ENCODE data around the gene RCCD1. TPM values are rescaled to one million over a fixed set of nuclear protein-coding genes. Genes with fewer than 3 reads are reported as not detected.

RCCD1 gene
- total RNA-seq, 1 experiment from 2014 or later, result 28.8 TPM

DNA sequence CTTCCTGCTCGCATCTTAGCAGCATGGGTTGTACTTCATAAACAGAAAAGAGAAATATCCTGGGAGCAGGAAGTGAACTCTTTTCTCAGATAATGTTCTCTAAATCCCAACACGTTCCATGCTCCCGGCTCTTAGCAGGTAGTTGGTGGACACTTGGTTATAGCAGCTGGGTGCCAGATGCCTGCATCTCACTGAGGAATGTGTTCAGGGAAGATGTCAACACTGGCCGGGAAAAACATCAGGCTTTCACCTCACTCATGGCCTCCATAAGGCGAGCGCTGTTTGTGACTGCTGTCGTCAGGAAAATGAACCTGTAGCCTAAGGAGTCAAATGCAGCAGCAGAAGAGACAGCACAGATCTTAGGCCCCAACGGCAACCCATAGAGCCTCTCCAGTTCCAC, 44.1 kb downstream of the RCCD1 start:
- no TSS peak for BruUV-seq (replicated peaks)
- CTCF ChIA-PET, result no interaction called here
- Histone ChIP-seq H3K27me3 (replicated peaks; ENCODE audit: insufficient read depth, low read depth, low read length, poor library complexity) (no peaks in the 10 kb centered on the region), H3K4me1 (ENCODE audit: insufficient read depth, low read length, poor library complexity, severe bottlenecking) (peaks cover 5% of the 10 kb centered on the region), H3K36me3 (ENCODE audit: insufficient read depth, low read length, poor library complexity, severe bottlenecking) (peaks cover 40% of the 10 kb centered on the region), H3K27ac (ENCODE audit: low read depth, low read length, poor library complexity, severe bottlenecking) (peak overlapping the region; percentile 16), H3K4me3 (ENCODE audit: low read depth, low read length, poor library complexity, severe bottlenecking) (no peak overlapping the region), H3K9me3 (ENCODE audit: low read depth, low read length, poor library complexity, severe bottlenecking) (no peaks in the 10 kb centered on the region)
- intact Hi-C loops (cut with micrococcal nuclease; ENCODE audit: unreplicated experiment), result no loop called here
- POLR2A ChIA-PET (ENCODE audit: low non-redundant PET), result no interaction called here
- TF ChIP-seq CTCF (conservative IDR thresholded peaks at IDR 0.05; ENCODE audit: low read depth, low read length) (no peak), EZH2 (IDR thresholded peaks at IDR 0.05; ENCODE audit: borderline replicate concordance, low read depth, low read length, poor library complexity, severe bottlenecking) (no peak)
- no peak for DNase-seq (ENCODE audit: low spot score)

- no TSS peak for BruUV-seq (replicated peaks)
- ChIA-PET CTCF (no interaction called here), POLR2A (ENCODE audit: low non-redundant PET) (no interaction called here)
- intact Hi-C loops (cut with micrococcal nuclease; ENCODE audit: unreplicated experiment), result no loop called here
- DNase-seq (ENCODE audit: low spot score), result no peak
- H3K27me3 ChIP-seq (replicated peaks; ENCODE audit: insufficient read depth, low read depth, low read length, poor library complexity), result no peaks in the 10 kb centered on the region
- H3K9me3 ChIP-seq (ENCODE audit: low read depth, low read length, poor library complexity, severe bottlenecking), result no peaks in the 10 kb centered on the region
- peaks cover 57% of the 10 kb centered on the region for H3K36me3 ChIP-seq (ENCODE audit: insufficient read depth, low read length, poor library complexity, severe bottlenecking)
- TF ChIP-seq CTCF (conservative IDR thresholded peaks at IDR 0.05; ENCODE audit: low read depth, low read length), result no peak
- TF ChIP-seq EZH2 (IDR thresholded peaks at IDR 0.05; ENCODE audit: borderline replicate concordance, low read depth, low read length, poor library complexity, severe bottlenecking), result no peak
- H3K27ac ChIP-seq (ENCODE audit: low read depth, low read length, poor library complexity, severe bottlenecking), result no peak overlapping the region
- no peaks in the 10 kb centered on the region for H3K4me1 ChIP-seq (ENCODE audit: insufficient read depth, low read length, poor library complexity, severe bottlenecking)
- no peak overlapping the region for H3K4me3 ChIP-seq (ENCODE audit: low read depth, low read length, poor library complexity, severe bottlenecking)
Observed at GRCh38 chr15:91001209-91001608, 46.5 kb downstream of the RCCD1 start.

- Histone ChIP-seq H3K4me1 (ENCODE audit: insufficient read depth, low read length, poor library complexity, severe bottlenecking) (no peaks in the 10 kb centered on the region), H3K27me3 (replicated peaks; ENCODE audit: insufficient read depth, low read depth, low read length, poor library complexity) (no peaks in the 10 kb centered on the region), H3K27ac (ENCODE audit: low read depth, low read length, poor library complexity, severe bottlenecking) (no peak overlapping the region), H3K9me3 (ENCODE audit: low read depth, low read length, poor library complexity, severe bottlenecking) (no peaks in the 10 kb centered on the region), H3K36me3 (ENCODE audit: insufficient read depth, low read length, poor library complexity, severe bottlenecking) (peaks cover 37% of the 10 kb centered on the region), H3K4me3 (ENCODE audit: low read depth, low read length, poor library complexity, severe bottlenecking) (no peak overlapping the region)
- BruUV-seq (replicated peaks), result no TSS peak
- no peak for DNase-seq (ENCODE audit: low spot score)
- no peak for TF ChIP-seq EZH2 (IDR thresholded peaks at IDR 0.05; ENCODE audit: borderline replicate concordance, low read depth, low read length, poor library complexity, severe bottlenecking)
- no peak for TF ChIP-seq CTCF (conservative IDR thresholded peaks at IDR 0.05; ENCODE audit: low read depth, low read length)
- ChIA-PET CTCF (no interaction called here), POLR2A (ENCODE audit: low non-redundant PET) (no interaction called here)
- intact Hi-C loops (cut with micrococcal nuclease; ENCODE audit: unreplicated experiment), result no loop called here
Observed at GRCh38 chr15:91007266-91007665, 52.6 kb downstream of the RCCD1 start.

Other genes starting within 250 kb of the RCCD1 start
- 40.0 and 43.6 TPM in 2 replicates for gene BLM, start 237.5 kb upstream of the RCCD1 start, total RNA-seq (2021)
- 59.0 and 63.4 TPM in 2 replicates for gene FURIN, start 86.3 kb upstream of the RCCD1 start, total RNA-seq (2021)
- 1.3 and 3.8 TPM in 2 replicates for gene FES, start 70.4 kb upstream of the RCCD1 start, total RNA-seq (2021)
- 75.7 and 91.3 TPM in 2 replicates for gene MAN2A2, start 51.6 kb upstream of the RCCD1 start, total RNA-seq (2021)
- gene HDDC3, start 22.3 kb upstream of the RCCD1 start, total RNA-seq (2021), result 22.6 and 23.9 TPM in 2 replicates
- 74.4 and 77.7 TPM in 2 replicates for gene UNC45A, start 19.6 kb upstream of the RCCD1 start, total RNA-seq (2021)
- 338 and 339 TPM in 2 replicates for gene PRC1, start 39.7 kb downstream of the RCCD1 start, total RNA-seq (2021)
- 17.7 and 19.5 TPM in 2 replicates for gene VPS33B, start 67.7 kb downstream of the RCCD1 start, total RNA-seq (2021)
- 3.5 and 3.9 TPM in 2 replicates for gene SV2B, start 145.4 kb downstream of the RCCD1 start, total RNA-seq (2021)

All from A673 (cell line).